CD4-positive, alpha-beta T cell treated with Interleukin-17A for 4 hours (primary cell): ENCODE data around the gene RTL3.
"Not testable (repeated sequence)": the region's sequence is repeated elsewhere in the genome, so short reads cannot be mapped to it uniquely, and the experiment has no call there.

ENCODE experiments used
- DNase-seq: peaks from one replicate; pipeline ENCODE4 v3.0.0-alpha.2; 2020; ENCODE audit warnings: mixed read lengths

The RTL3 gene, protein sequence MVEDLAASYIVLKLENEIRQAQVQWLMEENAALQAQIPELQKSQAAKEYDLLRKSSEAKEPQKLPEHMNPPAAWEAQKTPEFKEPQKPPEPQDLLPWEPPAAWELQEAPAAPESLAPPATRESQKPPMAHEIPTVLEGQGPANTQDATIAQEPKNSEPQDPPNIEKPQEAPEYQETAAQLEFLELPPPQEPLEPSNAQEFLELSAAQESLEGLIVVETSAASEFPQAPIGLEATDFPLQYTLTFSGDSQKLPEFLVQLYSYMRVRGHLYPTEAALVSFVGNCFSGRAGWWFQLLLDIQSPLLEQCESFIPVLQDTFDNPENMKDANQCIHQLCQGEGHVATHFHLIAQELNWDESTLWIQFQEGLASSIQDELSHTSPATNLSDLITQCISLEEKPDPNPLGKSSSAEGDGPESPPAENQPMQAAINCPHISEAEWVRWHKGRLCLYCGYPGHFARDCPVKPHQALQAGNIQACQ

DNA sequence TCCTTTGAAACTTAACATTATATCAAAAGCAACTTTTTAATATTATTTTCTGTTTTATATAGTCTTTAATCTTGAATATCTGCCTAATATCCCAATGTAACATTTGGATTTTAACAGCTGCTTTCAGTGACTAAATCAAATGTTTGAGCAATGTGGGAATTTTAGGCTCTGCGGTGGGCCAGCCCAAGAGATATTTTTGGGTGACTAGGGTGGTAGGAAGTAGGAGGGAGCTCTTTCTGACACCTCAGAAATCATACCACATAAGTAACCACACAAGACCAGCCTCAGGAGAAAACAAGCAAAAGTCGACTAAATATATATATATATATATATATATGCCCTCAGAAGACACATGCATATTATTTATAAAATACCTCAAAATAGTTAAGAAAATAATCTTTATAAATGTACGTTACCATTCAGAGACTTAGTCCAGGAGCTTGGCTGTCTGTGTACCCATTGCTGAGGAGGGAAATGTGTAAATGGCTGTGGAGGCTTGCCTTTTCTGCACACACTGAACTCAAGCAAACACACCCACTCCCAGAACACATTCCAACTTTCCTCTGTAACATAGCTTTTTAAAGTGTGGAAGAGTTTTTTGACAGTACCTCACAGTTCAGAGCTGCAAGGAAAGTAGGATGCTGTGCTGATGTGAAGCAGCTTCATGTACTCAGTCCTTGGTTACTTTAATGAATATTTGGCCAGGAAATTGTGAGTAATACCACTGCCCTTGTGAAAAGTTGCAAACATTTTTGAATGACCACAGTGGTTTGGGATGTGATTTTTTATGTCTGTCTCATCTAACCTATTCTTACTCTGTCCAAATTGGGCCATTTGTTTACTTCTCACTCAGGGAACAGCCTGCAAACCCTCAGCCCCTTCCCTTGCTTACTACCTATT, at the start of gene RTL3:
RTL3 (minus strand) TSS at position 484 of the 900 bp plus-strand sequence. CDS start 908 bp downstream, outside the sequence.
- DNase-seq, result no peak

- DNase-seq, result no peak
Observed at GRCh38 chrX:78708816-78709215, 49.7 kb upstream of the RTL3 start.

DNA sequence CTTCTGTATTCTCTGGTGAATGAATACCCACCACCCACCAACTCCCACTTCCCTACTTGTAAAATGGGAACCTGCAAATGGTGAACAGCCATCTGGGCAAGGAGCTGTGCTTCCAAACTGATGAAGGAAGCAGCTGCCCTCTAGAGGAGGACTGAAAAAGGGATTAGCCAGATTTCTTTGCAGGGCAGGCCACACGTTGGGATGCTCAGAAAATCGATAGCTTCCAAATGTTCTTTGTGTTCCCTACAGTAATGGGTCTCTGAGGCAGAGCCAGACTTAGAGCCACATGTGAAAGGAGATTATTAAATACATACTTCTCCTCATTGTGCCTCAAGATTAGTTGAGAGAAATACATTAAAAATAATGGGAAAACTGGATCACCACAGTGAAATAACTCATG, 49.1 kb upstream of the RTL3 start:
- DNase-seq, result no peak

DNA sequence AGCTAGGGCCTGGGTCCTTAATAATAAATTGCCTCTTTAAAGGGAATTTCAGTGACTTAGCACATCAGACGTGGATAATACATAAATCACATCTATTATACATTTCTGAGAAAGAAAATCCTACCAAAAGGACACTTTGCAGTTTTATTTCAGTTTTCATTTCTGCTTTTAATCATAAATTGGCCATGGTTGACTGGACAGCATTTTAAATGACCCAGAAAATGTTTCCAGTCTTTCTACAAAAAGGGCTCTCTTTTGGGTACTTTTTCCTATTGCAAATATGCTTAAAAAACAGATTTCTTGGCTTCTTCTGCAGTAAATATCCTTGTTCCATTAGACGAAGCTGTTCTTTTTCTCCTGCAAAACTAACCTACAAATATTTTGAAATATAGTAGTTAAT, 46.9 kb upstream of the RTL3 start:
- DNase-seq, result no peak

- no peak for DNase-seq
Observed at GRCh38 chrX:78693536-78693935, 34.4 kb upstream of the RTL3 start.

- no peak for DNase-seq
Observed at GRCh38 chrX:78693012-78693411, 33.9 kb upstream of the RTL3 start.

DNA sequence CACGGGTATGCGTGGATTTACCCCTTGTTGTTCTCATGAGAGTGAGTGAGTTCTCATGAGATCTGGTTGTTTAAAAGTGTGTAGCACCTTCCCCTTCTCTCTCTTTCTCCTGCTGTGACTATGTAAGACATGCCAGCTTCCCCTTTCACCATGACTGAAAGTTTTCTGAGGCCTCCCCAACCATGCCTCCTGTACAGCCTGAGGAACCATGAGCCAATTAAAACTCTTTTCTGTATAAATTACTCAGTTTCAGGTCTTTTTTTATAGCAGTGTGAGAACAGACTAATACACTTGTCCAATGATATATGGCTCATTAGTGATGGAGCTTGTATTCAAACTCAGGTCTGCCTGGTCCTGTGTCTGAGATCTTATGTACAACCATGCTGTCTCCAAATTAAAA, 28.5 kb upstream of the RTL3 start:
- DNase-seq, result no peak

DNA sequence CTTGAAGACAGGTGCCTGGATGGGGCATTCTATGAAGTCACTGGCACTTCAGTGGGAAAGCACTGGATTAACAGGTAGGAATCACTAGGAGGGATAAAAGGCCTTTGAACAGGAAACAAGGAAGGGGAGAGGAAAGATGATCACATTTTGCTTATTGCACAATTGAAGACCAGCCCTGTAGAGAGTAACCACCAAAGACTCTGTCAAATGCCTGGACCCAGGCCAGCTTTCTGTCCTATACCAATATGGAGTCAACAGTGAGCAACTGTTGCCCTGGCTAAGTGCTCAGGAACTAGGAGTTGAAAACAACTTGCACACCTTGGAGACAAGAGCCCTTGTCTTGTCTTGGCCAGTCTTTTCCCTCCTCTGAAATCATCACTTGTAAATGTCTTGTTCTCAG, 14.1 kb upstream of the RTL3 start:
- DNase-seq, result no peak

DNA sequence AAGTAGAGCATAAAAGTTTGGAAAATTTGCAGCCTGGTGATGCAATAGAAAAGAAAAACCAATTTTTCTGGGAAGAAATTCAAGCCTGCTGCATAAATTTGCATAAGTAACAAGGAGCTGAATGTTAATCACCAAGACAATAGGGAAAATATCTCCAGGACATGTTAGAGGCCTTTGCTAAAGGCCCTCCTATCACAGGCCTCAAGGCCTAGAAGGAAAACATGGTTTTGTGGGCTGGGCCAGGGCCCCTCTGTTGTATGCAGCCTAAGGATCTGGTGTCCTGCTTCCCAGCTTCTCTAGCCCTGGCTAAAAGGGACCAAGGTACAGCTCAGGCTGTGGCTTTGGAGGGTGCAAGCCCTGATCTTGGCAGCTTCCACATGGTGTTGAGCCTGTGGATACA, 6.2 kb upstream of the RTL3 start:
- no peak for DNase-seq

- no peak for DNase-seq
Observed at GRCh38 chrX:78661836-78662235, 2.7 kb upstream of the RTL3 start.

DNA sequence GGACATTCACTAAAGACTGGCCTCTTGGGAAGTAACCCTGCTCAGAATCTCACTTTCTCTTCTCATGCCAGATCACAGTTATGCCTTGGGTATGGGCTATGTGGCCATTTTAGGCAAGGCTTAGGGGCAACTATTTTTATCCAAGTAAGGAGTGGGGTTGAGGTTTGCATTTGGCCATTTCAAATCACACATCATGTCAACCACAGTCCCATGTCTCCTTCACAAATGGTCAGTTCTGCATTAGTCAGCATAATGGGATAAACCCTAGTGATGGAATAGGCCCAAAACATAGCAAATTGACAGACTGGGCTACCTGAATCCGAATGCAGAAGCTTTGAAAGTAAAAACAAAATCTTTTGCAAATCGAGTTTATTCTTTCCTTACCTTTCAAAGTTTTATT, 827 bp upstream of the RTL3 start:
- DNase-seq, result no peak

DNA sequence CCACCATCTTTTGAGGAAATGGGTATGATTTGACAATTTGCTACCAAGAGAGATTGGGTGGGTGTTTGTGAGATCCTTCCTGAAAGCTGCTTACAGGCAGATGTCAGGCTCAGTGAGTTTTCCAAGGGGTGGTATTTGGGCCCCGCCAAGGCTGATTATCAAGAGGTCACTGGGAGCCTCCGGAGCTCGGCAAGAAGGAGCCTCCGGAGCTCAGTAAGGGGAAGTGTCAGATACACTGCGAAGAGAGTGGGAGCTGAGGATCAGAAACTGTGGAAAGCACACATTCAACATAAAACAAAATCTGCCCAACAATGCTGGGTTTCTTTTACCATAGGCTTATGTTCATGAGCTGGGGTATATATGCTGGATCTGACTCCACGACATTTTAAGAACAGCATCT, 714 bp downstream of the RTL3 start:
- DNase-seq, result no peak

GRCh38 chrX:78655642-78656041, 3.5 kb downstream of the RTL3 start:
- no peak for DNase-seq

DNA sequence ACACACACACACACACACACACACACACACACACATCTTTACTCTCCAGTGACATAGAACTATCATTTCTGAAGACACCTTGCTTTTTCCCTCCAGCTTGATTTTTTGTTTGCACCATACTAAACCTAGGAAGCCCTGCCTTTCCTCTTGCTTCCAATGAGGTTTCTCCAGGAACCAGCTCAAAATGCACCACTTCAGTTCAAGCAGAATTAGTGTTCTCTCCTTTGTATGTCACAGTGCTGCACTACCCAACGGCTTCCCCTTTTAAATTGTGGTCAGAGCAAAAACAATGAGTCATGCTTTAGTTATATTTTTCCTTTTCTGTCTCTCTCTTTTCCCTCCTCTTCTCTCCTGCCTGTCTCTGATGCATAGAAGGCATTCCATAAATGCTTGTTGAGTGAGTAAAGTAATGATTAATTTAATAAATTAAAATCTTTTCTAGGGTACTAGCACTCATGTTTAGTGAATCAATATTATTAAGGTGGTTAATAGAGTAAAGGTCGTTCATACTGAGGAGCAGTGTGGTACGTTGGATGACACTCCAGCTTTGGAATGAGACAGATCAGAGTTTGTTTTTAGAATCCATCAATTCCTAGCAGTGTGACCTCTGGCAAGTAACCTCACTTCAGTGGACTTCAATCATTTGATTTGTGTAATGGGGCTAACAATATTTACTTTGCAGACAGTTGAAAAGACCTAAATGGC, 5.9 kb downstream of the RTL3 start:
- peak; percentile 9 for DNase-seq

DNA sequence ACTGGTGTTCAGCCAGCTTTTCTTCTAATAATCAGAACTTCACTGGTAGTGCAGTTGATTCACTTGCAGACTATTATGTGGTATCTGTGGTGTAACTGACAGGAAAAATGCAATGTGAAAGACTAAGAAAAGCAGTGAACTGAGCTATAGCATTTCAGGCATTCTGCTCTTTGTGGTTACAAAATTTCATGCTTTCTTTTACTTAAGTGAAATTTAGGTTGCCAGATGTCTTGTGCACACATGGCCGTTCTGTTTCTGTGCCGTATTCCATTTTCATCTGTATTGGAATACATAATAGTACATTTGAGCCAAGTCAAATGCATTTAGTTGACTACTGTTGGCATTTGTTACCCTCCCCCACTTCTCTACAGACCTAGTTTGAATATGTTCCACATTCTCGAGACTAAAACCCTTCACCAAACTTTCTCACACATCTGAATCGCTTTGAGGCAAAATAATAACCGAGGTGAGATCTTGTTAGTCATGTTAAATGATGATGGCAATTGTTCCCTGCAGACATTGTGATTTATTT, 8.2 kb downstream of the RTL3 start:
- no peak for DNase-seq

- DNase-seq, result peak; percentile 7
Observed at GRCh38 chrX:78643874-78644273, 15.3 kb downstream of the RTL3 start.

- DNase-seq, result no peak
Observed at GRCh38 chrX:78643096-78643495, 16.0 kb downstream of the RTL3 start.

DNA sequence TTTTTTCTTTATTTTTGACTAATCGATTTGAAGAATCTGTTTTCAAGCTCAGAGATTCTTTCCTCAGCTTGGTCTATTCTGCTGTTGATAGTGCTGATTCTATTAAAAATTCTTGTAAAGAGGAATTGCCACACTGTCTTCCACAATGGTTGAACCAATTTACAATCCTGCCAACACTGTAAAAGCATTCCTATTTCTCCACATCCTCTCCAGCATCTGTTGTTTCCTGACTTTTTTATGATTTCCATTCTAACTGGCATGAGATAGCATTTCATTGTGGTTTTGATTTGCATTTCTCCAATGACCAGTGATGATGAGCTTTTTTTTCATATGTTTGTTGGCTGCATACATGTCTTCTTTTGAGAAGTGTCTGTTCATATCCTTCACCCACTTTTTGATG, 23.0 kb downstream of the RTL3 start:
- DNase-seq, result not testable (repeated sequence)

DNA sequence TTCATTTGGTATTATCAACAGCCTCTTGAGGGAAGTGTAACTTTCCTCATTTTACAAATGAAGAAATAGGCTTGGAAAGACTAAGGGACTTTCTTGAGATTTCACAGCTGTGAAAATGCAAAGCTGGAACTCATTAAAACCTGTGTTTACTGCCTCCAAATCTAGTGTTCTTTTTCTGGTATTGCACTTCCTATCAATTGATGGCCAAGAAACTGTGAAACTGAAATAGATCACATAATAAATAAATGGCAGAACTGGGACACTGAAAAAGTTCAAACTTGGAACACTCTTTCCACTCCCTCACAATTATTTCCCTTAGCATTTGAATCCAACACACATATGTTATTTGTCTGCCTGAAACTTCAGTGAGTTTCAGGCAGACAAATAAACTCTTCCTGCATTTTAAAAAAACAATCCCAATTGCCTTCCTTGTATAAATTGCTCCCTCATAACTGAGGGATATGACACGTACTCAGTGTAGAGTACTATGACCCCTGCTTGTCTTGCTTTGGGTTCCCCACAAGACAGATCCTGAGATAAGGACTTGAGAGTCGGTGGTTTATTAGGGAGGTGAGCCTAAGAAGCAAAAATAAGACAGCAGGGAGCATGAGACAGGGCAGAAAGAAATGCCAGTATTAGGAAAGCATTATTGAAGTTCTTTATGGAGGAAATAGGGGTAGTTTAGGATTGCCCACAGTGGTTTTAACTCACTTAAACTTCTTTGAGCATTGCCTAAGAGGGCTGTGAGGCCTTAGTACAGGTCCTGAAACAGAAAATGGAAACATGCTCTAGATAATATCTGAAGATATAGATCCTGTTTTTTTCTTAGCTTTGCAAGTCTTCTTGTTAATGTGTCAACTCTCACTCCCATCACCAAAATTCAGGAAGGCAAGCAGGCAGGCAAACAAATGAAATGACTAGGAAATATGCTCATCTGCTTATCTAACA, 33.9 kb downstream of the RTL3 start:
- DNase-seq, result no peak

GRCh38 chrX:78624426-78624825, 34.7 kb downstream of the RTL3 start:
- DNase-seq, result no peak

DNA sequence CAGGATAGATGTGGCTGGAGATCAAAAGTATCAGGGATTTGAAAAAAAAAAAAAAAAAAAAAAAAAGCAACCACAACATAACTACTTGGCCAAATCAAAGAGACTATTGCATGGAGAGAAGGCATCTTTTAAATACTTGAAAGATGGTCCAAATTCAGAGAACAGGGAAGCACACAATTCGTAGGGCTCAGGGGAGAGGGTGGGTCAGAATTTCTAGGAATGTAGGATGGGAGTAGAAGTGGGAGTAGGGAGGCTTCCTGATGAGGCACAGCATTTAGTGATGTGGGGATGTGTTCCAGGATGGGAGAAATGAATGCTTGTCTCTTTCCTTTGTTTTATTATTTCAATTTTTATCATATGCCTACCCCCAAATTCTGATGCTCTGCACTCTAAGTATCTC, 36.3 kb downstream of the RTL3 start:
- DNase-seq, result no peak

- no peak for DNase-seq
Observed at GRCh38 chrX:78619834-78620233, 39.3 kb downstream of the RTL3 start.
